Activated B cell treated with CpG ODN at 0.5 μM for 24 hours (primary cell): Measurements from ENCODE around the gene ZSCAN4. TPM values are rescaled to one million over a fixed set of nuclear protein-coding genes. Genes with fewer than 3 reads are reported as not detected.
A peak's percentile ranks its signal among the peaks of the same experiment; 100 is the strongest.

Experiments used
- ATAC-seq: fragments of 200-7000 bp; cut with Tn5 transposase; one replicate; pipeline ENCODE4 v1.10.0; 2021; ENCODE audit warnings: low read depth, mild to moderate bottlenecking, moderate library complexity
- CTCF ChIA-PET: fragments of 350-600 bp; sonication (Branson Sonifier 250); formaldehyde crosslinking; loops from one replicate; lab custom pipeline; 2021; ENCODE audit warnings: antibody characterized with exemption; lab: Charles Lee
- POLR2A ChIA-PET: fragments of 350-600 bp; sonication (Branson Sonifier 250); formaldehyde crosslinking; loops from one replicate; lab custom pipeline; 2021; ENCODE audit warnings: antibody characterized with exemption; lab: Charles Lee
- DNase-seq: peaks from one replicate; pipeline ENCODE4 v3.0.0; 2022
- H3K27ac Mint-ChIP-seq: one replicate; pipeline ENCODE4 v1.8.0; 2020; ENCODE audit warnings: mixed read lengths
- H3K27me3 Mint-ChIP-seq: one replicate; pipeline ENCODE4 v1.8.0; 2021; ENCODE audit warnings: mixed read lengths
- H3K36me3 Mint-ChIP-seq: one replicate; pipeline ENCODE4 v1.8.0; 2021; ENCODE audit warnings: low read depth, mixed read lengths
- H3K4me1 Mint-ChIP-seq: one replicate; pipeline ENCODE4 v1.8.0; 2021; ENCODE audit warnings: mixed read lengths
- H3K4me3 Mint-ChIP-seq: one replicate; pipeline ENCODE4 v1.8.0; 2020; ENCODE audit warnings: mild to moderate bottlenecking, mixed read lengths
- H3K9me3 Mint-ChIP-seq: one replicate; pipeline ENCODE4 v1.8.0; 2020; ENCODE audit warnings: mixed read lengths
- intact Hi-C: fragments of 100-400 bp; cut with micrococcal nuclease; formaldehyde crosslinking; loops from one replicate; pipeline ENCODE4 v1.15.1; 2024
- total RNA-seq: library from RNA; stranded (reverse); gene quantifications from 2 replicates; pipeline ENCODE4 v1.2.3, GENCODE V29; 2022
- TF ChIP-seq, protein P1 (sequence below): fragments of 200-600 bp; IDR thresholded peaks from one replicate; pipeline ENCODE4 v1.8.0; 2022; ENCODE audit warnings: antibody characterized with exemption, mild to moderate bottlenecking

Gene ZSCAN4
- total RNA-seq, 1 donor from 2014 or later: not detected

DNA sequence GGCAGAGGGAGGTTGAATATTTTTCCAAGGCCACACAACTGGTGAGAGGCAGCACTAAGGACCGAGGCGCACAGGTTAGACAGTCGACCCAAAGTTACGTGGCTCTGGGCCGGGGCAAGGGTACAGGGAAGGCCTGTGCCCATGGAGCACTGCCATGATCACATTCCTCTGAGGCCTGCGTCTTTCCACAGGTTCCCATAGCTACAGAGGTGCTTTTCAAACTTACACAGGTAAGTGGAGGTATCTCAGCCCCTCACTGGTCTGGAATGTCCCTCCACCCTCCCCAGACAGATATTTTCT is 35.0 kb upstream of the ZSCAN4 start:
- TF ChIP-seq, protein P1, sequence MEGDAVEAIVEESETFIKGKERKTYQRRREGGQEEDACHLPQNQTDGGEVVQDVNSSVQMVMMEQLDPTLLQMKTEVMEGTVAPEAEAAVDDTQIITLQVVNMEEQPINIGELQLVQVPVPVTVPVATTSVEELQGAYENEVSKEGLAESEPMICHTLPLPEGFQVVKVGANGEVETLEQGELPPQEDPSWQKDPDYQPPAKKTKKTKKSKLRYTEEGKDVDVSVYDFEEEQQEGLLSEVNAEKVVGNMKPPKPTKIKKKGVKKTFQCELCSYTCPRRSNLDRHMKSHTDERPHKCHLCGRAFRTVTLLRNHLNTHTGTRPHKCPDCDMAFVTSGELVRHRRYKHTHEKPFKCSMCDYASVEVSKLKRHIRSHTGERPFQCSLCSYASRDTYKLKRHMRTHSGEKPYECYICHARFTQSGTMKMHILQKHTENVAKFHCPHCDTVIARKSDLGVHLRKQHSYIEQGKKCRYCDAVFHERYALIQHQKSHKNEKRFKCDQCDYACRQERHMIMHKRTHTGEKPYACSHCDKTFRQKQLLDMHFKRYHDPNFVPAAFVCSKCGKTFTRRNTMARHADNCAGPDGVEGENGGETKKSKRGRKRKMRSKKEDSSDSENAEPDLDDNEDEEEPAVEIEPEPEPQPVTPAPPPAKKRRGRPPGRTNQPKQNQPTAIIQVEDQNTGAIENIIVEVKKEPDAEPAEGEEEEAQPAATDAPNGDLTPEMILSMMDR: no peak
- ATAC-seq (no peak), DNase-seq (no peak)
- CTCF ChIA-PET: interaction anchor here (1.4 kb wide), 1 partner anchor 47 kb away, joined by 3 read pairs; no protein-coding TSS in a partner anchor
- Mint-ChIP-seq H3K27ac (peak overlapping the region; percentile 87), H3K4me3 (peak overlapping the region; percentile 94), H3K9me3 (peaks cover 23% of the 10 kb centered on the region), H3K4me1 (peaks cover 19% of the 10 kb centered on the region), H3K27me3 (no peaks in the 10 kb centered on the region), H3K36me3 (peaks cover 51% of the 10 kb centered on the region)
- intact Hi-C loops: loop anchor here (1.0 to 5.0 kb wide), 8 partner anchors 19 to 549 kb away; partner anchors contain the start of genes ZNF134, ZNF274, ZNF416 and ZNF419
- POLR2A ChIA-PET: interaction anchor here (1.0 to 2.4 kb wide), 8 partner anchors 19 to 186 kb away, joined by 3 to 20 read pairs (median 6); partner anchors contain the start of genes ZIK1, ZNF134, ZNF154 and ZNF549

GRCh38 chr19:57637379-57637778 is 31.4 kb upstream of the ZSCAN4 start:
- H3K27ac Mint-ChIP-seq: no peak overlapping the region
- no peak for DNase-seq
- H3K36me3 Mint-ChIP-seq: peaks cover 86% of the 10 kb centered on the region
- no peak overlapping the region for H3K4me3 Mint-ChIP-seq
- POLR2A ChIA-PET: no interaction called here
- CTCF ChIA-PET: no interaction called here
- TF ChIP-seq, protein P1: no peak
- no peaks in the 10 kb centered on the region for H3K27me3 Mint-ChIP-seq
- peaks cover 19% of the 10 kb centered on the region for H3K4me1 Mint-ChIP-seq
- H3K9me3 Mint-ChIP-seq: peaks cover 34% of the 10 kb centered on the region
- intact Hi-C loops: no loop called here
- no peak for ATAC-seq

- H3K4me3 Mint-ChIP-seq: no peak overlapping the region
- peaks cover 72% of the 10 kb centered on the region for H3K36me3 Mint-ChIP-seq
- H3K4me1 Mint-ChIP-seq: no peaks in the 10 kb centered on the region
- no peak overlapping the region for H3K27ac Mint-ChIP-seq
- intact Hi-C loops: no loop called here
- CTCF ChIA-PET: no interaction called here
- TF ChIP-seq, protein P1: no peak
- ATAC-seq (no peak), DNase-seq (no peak)
- H3K9me3 Mint-ChIP-seq: peaks cover 31% of the 10 kb centered on the region
- POLR2A ChIA-PET: no interaction called here
- no peaks in the 10 kb centered on the region for H3K27me3 Mint-ChIP-seq
Measured at GRCh38 chr19:57641715-57642234, 27.0 kb upstream of the ZSCAN4 start.

- TF ChIP-seq, protein P1: no peak
- H3K27me3 Mint-ChIP-seq: no peaks in the 10 kb centered on the region
- H3K36me3 Mint-ChIP-seq: peaks cover 65% of the 10 kb centered on the region
- ATAC-seq: no peak
- POLR2A ChIA-PET: no interaction called here
- H3K9me3 Mint-ChIP-seq: peaks cover 24% of the 10 kb centered on the region
- H3K4me1 Mint-ChIP-seq: no peaks in the 10 kb centered on the region
- CTCF ChIA-PET: no interaction called here
- H3K27ac Mint-ChIP-seq: no peak overlapping the region
- no peak overlapping the region for H3K4me3 Mint-ChIP-seq
- intact Hi-C loops: no loop called here
- DNase-seq: no peak
Measured at GRCh38 chr19:57642396-57643046, 26.2 kb upstream of the ZSCAN4 start.

- CTCF ChIA-PET: no interaction called here
- Mint-ChIP-seq H3K4me3 (no peak overlapping the region), H3K4me1 (no peaks in the 10 kb centered on the region), H3K36me3 (peaks cover 54% of the 10 kb centered on the region), H3K27me3 (no peaks in the 10 kb centered on the region), H3K9me3 (peaks cover 18% of the 10 kb centered on the region), H3K27ac (no peak overlapping the region)
- DNase-seq (no peak), ATAC-seq (no peak)
- intact Hi-C loops: no loop called here
- TF ChIP-seq, protein P1: no peak
- POLR2A ChIA-PET: no interaction called here
Measured at GRCh38 chr19:57643734-57644133, 25.0 kb upstream of the ZSCAN4 start.
